HEK293 (cell line): ENCODE measurements around the gene BMERB1.

Source experiments
- OSR2 ChIP-seq: fragments of 450-650 bp; formaldehyde crosslinking; IDR thresholded peaks from 2 replicates; pipeline ENCODE4 v1.5.1; 2016; ENCODE audit warnings: missing biosample characterization, missing genetic modification characterization
- SCRT2 ChIP-seq: fragments of 450-650 bp; formaldehyde crosslinking; IDR thresholded peaks from 2 replicates; pipeline ENCODE4 v1.5.1; 2016; ENCODE audit warnings: missing biosample characterization, missing genetic modification characterization
- SP2 ChIP-seq: fragments of 450-650 bp; formaldehyde crosslinking; IDR thresholded peaks from 2 replicates; pipeline ENCODE4 v1.5.1; 2016; ENCODE audit warnings: missing biosample characterization, missing genetic modification characterization
- SP3 ChIP-seq: fragments of 450-650 bp; formaldehyde crosslinking; IDR thresholded peaks from 2 replicates; pipeline ENCODE4 v1.5.1; 2016; ENCODE audit warnings: missing biosample characterization, missing genetic modification characterization
- SP7 ChIP-seq: fragments of 450-650 bp; formaldehyde crosslinking; IDR thresholded peaks from 2 replicates; pipeline ENCODE4 v1.5.1; 2016; ENCODE audit warnings: missing biosample characterization, missing genetic modification characterization
- WT1 ChIP-seq: fragments of 450-650 bp; formaldehyde crosslinking; IDR thresholded peaks from 2 replicates; pipeline ENCODE4 v1.5.1; 2016; ENCODE audit warnings: missing biosample characterization, missing genetic modification characterization
- ZBTB21 ChIP-seq: fragments of 450-650 bp; formaldehyde crosslinking; IDR thresholded peaks from 2 replicates; pipeline ENCODE4 v1.5.1; 2017; ENCODE audit warnings: missing biosample characterization, missing genetic modification characterization
- ZEB2 ChIP-seq: fragments of 450-650 bp; formaldehyde crosslinking; IDR thresholded peaks from 2 replicates; pipeline ENCODE4 v1.5.1; 2016; ENCODE audit warnings: missing biosample characterization, missing genetic modification characterization
- ZFHX2 ChIP-seq: fragments of 450-650 bp; formaldehyde crosslinking; conservative IDR thresholded peaks from 2 replicates; pipeline ENCODE4 v1.5.1; 2016; ENCODE audit warnings: missing biosample characterization, missing genetic modification characterization
- ZFP69B ChIP-seq: fragments of 450-650 bp; formaldehyde crosslinking; IDR thresholded peaks from 2 replicates; pipeline ENCODE4 v1.5.1; 2016; ENCODE audit warnings: missing biosample characterization, missing genetic modification characterization
- ZNF114 ChIP-seq: fragments of 450-650 bp; formaldehyde crosslinking; IDR thresholded peaks from 2 replicates; pipeline ENCODE4 v1.5.0; 2017; ENCODE audit warnings: missing biosample characterization, missing genetic modification characterization
- ZNF138 ChIP-seq: fragments of 450-650 bp; formaldehyde crosslinking; IDR thresholded peaks from 2 replicates; pipeline ENCODE4 v1.5.1; 2016; ENCODE audit warnings: missing biosample characterization, missing genetic modification characterization, borderline replicate concordance
- ZNF157 ChIP-seq: fragments of 450-650 bp; formaldehyde crosslinking; IDR thresholded peaks from 2 replicates; pipeline ENCODE4 v1.5.1; 2016; ENCODE audit warnings: missing biosample characterization, missing genetic modification characterization
- ZNF16 ChIP-seq: fragments of 450-650 bp; formaldehyde crosslinking; IDR thresholded peaks from 2 replicates; pipeline ENCODE4 v1.5.1; 2016; ENCODE audit warnings: low read depth, missing biosample characterization, missing genetic modification characterization
- ZNF175 ChIP-seq: fragments of 450-650 bp; formaldehyde crosslinking; IDR thresholded peaks from 2 replicates; pipeline ENCODE4 v1.5.1; 2016; ENCODE audit warnings: missing biosample characterization, missing genetic modification characterization
- ZNF184 ChIP-seq: fragments of 450-650 bp; IDR thresholded peaks from 2 replicates; pipeline ENCODE4 v1.5.1; 2018; ENCODE audit warnings: missing biosample characterization, mild to moderate bottlenecking, missing genetic modification characterization
- ZNF24 ChIP-seq: fragments of 450-650 bp; formaldehyde crosslinking; IDR thresholded peaks from 2 replicates; pipeline ENCODE4 v1.5.1; 2016; ENCODE audit warnings: missing biosample characterization, missing genetic modification characterization
- ZNF596 ChIP-seq: fragments of 450-650 bp; IDR thresholded peaks from 2 replicates; pipeline ENCODE4 v1.5.0; 2018; ENCODE audit warnings: missing biosample characterization, mild to moderate bottlenecking, missing genetic modification characterization, moderate library complexity
- TF ChIP-seq, protein P1 (sequence below): fragments of 450-650 bp; formaldehyde crosslinking; IDR thresholded peaks from 2 replicates; pipeline ENCODE4 v1.5.1; 2016; ENCODE audit warnings: missing biosample characterization, missing genetic modification characterization, borderline replicate concordance
- TF ChIP-seq, protein P2 (sequence below): fragments of 450-650 bp; formaldehyde crosslinking; IDR thresholded peaks from 2 replicates; pipeline ENCODE4 v1.5.1; 2016; ENCODE audit warnings: missing biosample characterization, missing genetic modification characterization, low read depth
- TF ChIP-seq, protein P3 (sequence below): fragments of 450-650 bp; formaldehyde crosslinking; IDR thresholded peaks from 2 replicates; pipeline ENCODE4 v1.5.1; 2016; ENCODE audit warnings: missing biosample characterization, missing genetic modification characterization
- TF ChIP-seq, protein P4 (sequence below): fragments of 450-650 bp; formaldehyde crosslinking; IDR thresholded peaks from 2 replicates; pipeline ENCODE4 v1.5.1; 2016; ENCODE audit warnings: missing biosample characterization, missing genetic modification characterization
- TF ChIP-seq, protein P5 (sequence below): fragments of 450-650 bp; formaldehyde crosslinking; IDR thresholded peaks from 2 replicates; pipeline ENCODE4 v1.5.1; 2016; ENCODE audit warnings: missing biosample characterization, missing genetic modification characterization
- TF ChIP-seq, protein P6 (sequence below): fragments of 450-650 bp; formaldehyde crosslinking; IDR thresholded peaks from 2 replicates; pipeline ENCODE4 v1.5.1; 2017; ENCODE audit warnings: missing biosample characterization, mild to moderate bottlenecking, missing genetic modification characterization, moderate library complexity
- TF ChIP-seq, protein P7 (sequence below): fragments of 450-650 bp; formaldehyde crosslinking; IDR thresholded peaks from 2 replicates; pipeline ENCODE4 v1.5.1; 2016; ENCODE audit warnings: missing biosample characterization, missing genetic modification characterization

BMERB1 gene

DNA sequence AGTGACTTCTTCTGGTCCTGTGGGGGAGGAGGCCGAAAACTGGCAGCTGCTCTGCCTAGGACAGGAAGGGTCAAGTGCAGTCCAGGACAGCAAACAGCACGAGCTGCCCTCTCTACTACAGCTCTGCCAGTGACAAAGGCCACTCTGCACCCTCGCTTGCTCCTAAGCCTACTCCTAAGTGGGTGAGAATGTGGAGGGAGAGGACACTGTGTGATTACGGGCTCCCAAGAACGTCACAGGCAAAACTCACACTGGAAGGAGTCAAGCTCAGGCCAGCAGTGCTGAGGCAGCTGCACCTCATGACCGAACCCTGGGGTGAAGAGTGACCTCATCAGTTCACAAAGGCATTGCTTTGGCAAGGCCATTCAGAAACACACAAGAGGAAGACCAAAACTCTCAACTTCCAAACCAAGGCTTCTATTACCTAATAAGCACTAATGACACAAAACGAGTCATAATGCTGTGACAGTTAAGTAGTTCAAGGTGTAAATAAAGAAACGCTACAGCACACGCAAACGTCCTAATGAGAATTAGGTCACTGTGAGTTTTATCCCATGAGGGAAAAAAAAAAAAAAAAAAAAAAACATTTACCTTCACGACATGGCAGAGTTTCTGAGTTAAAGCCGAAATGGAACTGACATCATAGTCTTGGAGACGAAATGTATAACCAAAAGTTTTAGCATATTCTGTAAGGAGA, 173.5 kb downstream of the BMERB1 start (continued):
- TF ChIP-seq, protein P1, sequence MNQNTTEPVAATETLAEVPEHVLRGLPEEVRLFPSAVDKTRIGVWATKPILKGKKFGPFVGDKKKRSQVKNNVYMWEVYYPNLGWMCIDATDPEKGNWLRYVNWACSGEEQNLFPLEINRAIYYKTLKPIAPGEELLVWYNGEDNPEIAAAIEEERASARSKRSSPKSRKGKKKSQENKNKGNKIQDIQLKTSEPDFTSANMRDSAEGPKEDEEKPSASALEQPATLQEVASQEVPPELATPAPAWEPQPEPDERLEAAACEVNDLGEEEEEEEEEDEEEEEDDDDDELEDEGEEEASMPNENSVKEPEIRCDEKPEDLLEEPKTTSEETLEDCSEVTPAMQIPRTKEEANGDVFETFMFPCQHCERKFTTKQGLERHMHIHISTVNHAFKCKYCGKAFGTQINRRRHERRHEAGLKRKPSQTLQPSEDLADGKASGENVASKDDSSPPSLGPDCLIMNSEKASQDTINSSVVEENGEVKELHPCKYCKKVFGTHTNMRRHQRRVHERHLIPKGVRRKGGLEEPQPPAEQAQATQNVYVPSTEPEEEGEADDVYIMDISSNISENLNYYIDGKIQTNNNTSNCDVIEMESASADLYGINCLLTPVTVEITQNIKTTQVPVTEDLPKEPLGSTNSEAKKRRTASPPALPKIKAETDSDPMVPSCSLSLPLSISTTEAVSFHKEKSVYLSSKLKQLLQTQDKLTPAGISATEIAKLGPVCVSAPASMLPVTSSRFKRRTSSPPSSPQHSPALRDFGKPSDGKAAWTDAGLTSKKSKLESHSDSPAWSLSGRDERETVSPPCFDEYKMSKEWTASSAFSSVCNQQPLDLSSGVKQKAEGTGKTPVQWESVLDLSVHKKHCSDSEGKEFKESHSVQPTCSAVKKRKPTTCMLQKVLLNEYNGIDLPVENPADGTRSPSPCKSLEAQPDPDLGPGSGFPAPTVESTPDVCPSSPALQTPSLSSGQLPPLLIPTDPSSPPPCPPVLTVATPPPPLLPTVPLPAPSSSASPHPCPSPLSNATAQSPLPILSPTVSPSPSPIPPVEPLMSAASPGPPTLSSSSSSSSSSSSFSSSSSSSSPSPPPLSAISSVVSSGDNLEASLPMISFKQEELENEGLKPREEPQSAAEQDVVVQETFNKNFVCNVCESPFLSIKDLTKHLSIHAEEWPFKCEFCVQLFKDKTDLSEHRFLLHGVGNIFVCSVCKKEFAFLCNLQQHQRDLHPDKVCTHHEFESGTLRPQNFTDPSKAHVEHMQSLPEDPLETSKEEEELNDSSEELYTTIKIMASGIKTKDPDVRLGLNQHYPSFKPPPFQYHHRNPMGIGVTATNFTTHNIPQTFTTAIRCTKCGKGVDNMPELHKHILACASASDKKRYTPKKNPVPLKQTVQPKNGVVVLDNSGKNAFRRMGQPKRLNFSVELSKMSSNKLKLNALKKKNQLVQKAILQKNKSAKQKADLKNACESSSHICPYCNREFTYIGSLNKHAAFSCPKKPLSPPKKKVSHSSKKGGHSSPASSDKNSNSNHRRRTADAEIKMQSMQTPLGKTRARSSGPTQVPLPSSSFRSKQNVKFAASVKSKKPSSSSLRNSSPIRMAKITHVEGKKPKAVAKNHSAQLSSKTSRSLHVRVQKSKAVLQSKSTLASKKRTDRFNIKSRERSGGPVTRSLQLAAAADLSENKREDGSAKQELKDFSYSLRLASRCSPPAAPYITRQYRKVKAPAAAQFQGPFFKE, result no peak
- TF ChIP-seq ZEB2 (tag by site-specific recombination) (peak; percentile 65), ZNF114 (tag by site-specific recombination) (no peak), OSR2 (0 out of 2 replicates have a peak, but pooled peaks have one; percentile 16), SP2 (tag by site-specific recombination) (no peak), ZFP69B (tag by site-specific recombination) (no peak), ZNF157 (no peak), SP7 (tag by site-specific recombination) (peak; percentile 53), ZFHX2 (tag by site-specific recombination) (no peak), SCRT2 (no peak), ZNF175 (no peak), ZNF138 (tag by site-specific recombination) (no peak), ZNF16 (tag by site-specific recombination) (no peak), WT1 (no peak), ZBTB21 (tag by site-specific recombination) (peak; percentile 91), ZNF184 (0 out of 2 replicates have a peak, but pooled peaks have one; percentile 70), ZNF24 (tag by site-specific recombination) (peak; percentile 79; the same call in 1 of the 2 replicates), SP3 (peak; percentile 32; the same call in 1 of the 2 replicates), ZNF596 (tag by site-specific recombination) (no peak)
- TF ChIP-seq, protein P2, sequence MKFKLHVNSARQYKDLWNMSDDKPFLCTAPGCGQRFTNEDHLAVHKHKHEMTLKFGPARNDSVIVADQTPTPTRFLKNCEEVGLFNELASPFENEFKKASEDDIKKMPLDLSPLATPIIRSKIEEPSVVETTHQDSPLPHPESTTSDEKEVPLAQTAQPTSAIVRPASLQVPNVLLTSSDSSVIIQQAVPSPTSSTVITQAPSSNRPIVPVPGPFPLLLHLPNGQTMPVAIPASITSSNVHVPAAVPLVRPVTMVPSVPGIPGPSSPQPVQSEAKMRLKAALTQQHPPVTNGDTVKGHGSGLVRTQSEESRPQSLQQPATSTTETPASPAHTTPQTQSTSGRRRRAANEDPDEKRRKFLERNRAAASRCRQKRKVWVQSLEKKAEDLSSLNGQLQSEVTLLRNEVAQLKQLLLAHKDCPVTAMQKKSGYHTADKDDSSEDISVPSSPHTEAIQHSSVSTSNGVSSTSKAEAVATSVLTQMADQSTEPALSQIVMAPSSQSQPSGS, result peak; percentile 54
- TF ChIP-seq, protein P3, sequence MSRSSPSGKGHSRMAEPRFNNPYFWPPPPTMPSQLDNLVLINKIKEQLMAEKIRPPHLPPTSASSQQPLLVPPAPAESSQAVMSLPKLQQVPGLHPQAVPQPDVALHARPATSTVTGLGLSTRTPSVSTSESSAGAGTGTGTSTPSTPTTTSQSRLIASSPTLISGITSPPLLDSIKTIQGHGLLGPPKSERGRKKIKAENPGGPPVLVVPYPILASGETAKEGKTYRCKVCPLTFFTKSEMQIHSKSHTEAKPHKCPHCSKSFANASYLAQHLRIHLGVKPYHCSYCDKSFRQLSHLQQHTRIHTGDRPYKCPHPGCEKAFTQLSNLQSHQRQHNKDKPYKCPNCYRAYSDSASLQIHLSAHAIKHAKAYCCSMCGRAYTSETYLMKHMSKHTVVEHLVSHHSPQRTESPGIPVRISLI (tag by site-specific recombination), result peak; percentile 91; the same call in 1 of the 2 replicates
- TF ChIP-seq, protein P4, sequence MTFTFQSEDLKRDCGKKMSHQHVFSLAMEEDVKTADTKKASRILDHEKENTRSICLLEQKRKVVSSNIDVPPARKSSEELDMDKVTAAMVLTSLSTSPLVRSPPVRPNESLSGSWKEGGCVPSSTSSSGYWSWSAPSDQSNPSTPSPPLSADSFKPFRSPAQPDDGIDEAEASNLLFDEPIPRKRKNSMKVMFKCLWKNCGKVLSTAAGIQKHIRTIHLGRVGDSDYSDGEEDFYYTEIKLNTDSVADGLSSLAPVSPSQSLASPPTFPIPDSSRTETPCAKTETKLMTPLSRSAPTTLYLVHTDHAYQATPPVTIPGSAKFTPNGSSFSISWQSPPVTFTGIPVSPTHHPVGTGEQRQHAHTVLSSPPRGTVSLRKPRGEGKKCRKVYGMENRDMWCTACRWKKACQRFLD (tag by site-specific recombination), result no peak
- TF ChIP-seq, protein P5, sequence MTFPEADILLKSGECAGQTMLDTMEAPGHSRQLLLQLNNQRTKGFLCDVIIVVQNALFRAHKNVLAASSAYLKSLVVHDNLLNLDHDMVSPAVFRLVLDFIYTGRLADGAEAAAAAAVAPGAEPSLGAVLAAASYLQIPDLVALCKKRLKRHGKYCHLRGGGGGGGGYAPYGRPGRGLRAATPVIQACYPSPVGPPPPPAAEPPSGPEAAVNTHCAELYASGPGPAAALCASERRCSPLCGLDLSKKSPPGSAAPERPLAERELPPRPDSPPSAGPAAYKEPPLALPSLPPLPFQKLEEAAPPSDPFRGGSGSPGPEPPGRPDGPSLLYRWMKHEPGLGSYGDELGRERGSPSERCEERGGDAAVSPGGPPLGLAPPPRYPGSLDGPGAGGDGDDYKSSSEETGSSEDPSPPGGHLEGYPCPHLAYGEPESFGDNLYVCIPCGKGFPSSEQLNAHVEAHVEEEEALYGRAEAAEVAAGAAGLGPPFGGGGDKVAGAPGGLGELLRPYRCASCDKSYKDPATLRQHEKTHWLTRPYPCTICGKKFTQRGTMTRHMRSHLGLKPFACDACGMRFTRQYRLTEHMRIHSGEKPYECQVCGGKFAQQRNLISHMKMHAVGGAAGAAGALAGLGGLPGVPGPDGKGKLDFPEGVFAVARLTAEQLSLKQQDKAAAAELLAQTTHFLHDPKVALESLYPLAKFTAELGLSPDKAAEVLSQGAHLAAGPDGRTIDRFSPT (tag by site-specific recombination), result no peak
- TF ChIP-seq, protein P6, sequence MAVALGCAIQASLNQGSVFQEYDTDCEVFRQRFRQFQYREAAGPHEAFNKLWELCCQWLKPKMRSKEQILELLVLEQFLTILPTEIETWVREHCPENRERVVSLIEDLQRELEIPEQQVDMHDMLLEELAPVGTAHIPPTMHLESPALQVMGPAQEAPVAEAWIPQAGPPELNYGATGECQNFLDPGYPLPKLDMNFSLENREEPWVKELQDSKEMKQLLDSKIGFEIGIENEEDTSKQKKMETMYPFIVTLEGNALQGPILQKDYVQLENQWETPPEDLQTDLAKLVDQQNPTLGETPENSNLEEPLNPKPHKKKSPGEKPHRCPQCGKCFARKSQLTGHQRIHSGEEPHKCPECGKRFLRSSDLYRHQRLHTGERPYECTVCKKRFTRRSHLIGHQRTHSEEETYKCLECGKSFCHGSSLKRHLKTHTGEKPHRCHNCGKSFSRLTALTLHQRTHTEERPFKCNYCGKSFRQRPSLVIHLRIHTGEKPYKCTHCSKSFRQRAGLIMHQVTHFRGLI, result no peak
- TF ChIP-seq, protein P7, sequence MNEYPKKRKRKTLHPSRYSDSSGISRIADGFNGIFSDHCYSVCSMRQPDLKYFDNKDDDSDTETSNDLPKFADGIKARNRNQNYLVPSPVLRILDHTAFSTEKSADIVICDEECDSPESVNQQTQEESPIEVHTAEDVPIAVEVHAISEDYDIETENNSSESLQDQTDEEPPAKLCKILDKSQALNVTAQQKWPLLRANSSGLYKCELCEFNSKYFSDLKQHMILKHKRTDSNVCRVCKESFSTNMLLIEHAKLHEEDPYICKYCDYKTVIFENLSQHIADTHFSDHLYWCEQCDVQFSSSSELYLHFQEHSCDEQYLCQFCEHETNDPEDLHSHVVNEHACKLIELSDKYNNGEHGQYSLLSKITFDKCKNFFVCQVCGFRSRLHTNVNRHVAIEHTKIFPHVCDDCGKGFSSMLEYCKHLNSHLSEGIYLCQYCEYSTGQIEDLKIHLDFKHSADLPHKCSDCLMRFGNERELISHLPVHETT (tag by site-specific recombination), result peak; percentile 88
